ENCODE results near the gene ZNF160.
"Not testable (repeated sequence)": the region's sequence is repeated elsewhere in the genome, so short reads cannot be mapped to it uniquely, and the experiment has no call there.

Gene ZNF160

DNA sequence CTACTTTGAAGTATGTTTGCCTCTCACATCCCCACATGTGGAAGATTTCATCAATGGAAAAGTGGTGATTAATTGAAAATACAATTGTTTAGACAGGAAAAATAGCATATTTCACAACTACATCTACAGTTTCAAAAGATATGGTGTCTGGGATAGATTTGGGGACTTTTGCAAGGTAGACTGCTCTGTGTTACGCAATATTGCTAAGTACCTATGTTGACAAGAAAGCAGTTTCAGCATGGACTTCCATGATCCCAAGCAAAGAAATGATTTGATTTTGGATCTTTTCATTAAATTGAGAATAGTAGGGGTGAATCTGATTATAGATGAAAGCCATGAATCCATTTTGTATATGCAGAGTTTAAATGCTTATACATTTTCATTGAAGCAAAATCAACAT is 10.5 kb downstream of the ZNF160 start:
- no peak for DNase-seq (ENCODE audit: low spot score)

DNA sequence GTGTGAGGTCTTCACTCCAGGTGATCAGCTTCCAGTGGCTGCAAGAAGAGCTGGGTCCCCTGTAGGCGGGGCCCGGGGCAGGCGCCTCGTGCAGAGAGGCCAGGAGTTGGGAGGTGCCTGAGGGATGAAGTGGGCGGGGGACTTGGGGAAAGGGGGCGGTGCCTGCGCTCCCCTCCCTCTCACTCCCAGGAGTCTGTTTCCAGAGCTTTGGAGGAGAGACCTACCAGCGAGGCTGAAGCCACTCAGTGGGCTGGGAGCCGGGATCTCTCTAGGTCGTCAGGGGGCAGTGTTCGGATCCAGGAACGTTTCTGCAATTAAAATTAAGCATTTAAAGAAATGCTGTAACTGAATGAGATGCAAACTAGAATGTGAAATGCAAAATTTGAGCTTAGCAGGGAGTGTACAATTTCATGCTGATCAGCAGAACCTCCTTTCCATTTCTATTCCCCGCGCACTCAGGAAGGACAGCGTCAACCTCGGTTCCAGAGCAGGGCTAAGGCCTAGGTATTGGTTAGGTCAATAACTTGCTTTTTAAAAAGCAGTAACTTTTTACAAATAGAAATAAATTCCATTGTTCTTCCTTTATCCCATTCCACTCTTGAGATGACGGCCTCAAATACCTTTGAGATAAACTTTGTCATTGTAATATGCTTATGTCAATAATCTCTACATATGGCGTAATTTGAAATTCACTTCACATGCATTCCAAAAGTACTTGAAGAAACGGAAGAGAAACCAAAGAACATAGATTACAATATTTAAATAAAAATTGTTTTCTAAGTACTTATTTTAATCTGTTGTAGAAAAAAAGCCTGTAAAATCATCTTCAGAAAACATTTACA is 11.6 kb downstream of the ZNF160 start:
- DNase-seq (ENCODE audit: low spot score), result no peak

DNA sequence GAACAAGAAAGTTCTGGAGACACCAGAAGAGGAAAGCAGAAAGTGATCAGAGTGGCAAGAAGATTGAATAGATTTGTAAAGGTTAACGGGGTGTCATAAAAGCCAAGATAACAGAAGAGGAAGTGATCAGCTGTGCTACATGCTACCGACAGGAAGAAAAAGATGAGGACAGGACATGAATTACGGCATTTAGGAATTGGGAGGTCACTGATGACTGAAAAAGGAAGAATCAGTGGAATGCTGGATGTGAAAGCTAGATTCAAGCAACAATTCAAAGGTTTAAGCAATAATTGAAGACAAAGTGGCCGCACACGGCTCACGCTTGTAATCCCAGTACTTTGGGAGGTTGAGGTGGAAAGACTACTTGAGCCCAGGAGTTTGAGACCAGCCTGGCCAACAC is 15.1 kb downstream of the ZNF160 start:
- DNase-seq (ENCODE audit: low spot score), result no peak

DNA sequence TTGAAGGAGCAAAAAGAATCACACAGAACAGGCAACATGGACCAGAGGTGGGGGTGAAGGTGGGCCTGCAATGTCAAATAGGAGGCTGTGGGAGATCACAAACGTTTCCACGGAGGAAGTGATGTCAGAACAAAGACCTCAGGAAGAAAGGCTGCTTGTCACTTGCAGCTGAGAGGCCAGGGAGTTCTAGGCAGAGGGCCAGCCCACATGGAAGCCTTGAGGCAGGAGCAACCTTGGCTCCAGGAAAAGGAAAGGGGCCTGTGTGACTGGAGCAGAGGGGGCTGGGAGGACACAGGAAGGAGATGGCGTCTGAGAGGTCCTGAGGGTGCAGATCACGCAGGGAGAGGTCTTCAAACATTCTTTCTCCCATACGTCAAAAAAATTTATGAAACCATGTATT is 16.3 kb downstream of the ZNF160 start:
- DNase-seq (ENCODE audit: low spot score), result no peak

DNA sequence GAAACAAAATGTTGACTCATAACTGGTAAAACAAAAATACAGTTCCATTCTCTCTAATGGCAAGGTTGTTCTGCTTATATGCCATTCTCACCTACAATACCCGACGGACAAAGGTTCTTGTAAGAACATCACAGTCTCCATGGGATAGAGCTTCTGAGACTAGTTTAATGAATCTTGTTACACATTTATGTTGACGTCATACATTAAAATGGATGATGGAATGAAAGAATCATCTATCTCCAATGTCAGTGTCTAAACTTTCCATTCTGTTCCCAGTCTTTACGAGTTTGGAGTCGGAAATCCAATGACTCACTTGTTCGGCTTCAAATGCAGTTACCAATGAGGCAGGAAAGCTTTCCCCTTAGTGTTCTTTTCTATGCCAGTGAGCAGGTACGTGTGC is 17.7 kb downstream of the ZNF160 start:
- DNase-seq (ENCODE audit: low spot score), result no peak

DNA sequence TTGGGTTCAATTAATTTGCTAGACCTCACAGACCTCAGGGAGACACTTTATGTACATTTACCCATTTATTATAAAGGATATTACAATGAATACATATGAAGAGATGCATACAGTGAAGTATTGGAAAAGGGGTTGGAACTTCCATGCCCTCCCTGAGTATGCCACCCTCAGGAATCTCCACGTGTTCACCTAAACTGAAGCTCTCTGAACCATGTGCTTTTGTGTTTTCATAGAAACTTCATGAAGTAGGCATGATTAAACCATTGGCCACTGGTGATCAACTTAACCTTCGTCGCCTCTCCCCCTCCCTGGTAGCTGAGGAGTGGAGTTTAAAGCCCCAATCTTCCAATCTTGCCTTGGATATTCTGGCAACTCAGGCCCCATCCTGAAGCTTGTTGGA is 20.3 kb downstream of the ZNF160 start:
- no peak for DNase-seq (ENCODE audit: low spot score)

DNA sequence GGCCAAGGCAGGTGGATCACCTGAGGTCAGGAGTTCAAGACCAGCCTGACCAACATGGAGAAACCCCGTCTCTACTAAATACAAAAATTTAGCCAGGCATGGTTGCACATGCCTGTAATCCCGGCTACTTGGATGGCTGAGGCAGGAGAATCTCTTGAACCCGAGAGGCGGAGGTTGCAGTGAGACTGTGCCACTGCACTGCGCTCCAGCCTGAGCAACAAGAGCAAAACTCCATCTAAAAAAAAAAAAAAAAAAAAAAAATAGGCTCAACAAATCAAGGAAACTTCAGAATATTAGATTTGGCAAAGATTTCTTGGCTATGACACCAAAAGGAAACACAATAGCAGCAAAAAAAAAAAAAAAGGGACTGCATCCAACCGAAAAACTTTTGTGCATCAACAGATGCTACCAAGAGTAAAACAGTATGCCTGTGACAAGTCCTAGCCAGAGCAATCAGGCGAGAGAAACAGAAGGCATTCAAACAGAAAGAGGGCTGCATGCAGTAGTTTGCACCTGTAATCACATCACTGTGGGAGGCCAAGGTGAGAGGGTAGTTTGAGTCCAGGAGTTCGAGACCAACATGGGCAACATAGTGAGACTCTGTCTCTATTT is 23.8 kb downstream of the ZNF160 start:
- DNase-seq (ENCODE audit: low spot score), result no peak

DNA sequence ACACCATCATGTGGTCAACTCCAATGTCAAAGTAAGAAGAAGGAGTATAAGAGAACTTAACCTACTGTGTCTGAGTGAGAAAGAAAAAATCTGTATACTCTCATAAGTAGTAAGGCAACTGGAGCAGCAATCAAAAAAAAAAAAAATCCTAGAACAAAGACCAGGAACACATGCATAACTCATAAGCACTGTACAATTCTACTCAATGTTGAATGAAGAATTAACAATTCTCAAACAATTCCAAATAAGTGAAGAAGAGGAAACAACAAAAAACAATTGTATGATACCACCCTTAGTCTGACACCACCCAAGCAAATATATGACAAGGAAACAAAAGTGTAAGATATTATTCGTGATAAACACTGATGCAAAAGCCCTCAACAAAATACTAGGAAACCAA is 24.6 kb downstream of the ZNF160 start:
- no peak for DNase-seq (ENCODE audit: low spot score)

DNA sequence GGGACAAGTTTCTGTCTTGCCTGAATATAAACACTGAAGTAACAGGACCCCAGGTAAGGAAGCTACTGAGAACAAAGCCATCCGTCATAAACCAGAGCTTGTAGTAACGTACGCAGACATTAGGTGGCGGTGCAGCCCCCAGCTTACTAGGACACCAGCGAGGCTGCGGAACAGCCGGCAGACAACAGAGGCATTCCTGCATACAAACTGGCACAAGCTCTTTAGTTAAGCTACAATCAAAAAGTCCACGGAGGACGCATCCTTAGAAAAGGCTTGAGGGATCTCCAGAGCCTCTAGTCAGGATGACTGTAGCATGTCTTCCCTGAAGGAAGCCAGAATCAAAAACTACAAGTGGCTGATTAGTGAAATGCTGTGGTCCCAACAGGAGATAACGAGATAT is 26.2 kb downstream of the ZNF160 start:
- DNase-seq (ENCODE audit: low spot score), result no peak

DNA sequence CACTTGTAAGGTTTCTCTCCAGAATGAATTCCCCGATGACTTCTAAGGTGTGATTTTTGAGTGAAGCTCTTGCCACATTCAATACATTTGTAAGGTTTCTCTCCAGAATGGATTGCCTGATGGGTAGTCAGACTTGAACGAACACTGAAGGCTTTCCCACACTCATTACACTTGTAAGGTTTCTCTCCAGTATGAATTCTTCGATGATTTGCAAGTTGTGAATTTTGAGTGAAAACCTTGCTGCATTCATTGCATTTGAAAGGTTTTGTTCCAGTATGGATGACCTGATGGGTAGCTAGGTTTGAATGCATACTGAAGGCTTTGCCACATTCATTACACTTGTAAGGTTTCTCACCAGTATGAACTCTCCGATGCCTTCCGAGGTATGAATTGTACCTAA is 34.4 kb downstream of the ZNF160 start:
- DNase-seq (ENCODE audit: low spot score), result no peak

DNA sequence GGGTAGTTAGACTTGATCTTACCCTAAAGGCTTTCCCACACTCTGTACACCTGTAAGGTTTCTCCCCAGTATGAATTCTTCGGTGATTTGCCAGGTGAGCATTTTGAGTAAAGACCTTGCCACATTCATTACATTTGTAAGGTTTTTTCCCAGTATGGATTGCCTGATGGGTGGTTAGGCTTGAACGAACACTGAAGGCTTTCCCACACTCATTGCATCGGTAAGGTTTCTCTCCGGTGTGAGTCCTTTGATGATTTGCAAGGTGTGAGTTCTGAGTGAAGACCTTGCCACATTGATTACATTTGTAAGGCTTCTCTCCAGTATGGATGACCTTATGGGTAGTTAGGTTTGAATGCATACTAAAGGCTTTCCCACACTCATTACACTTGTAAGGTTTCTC is 35.0 kb downstream of the ZNF160 start:
- no peak for DNase-seq (ENCODE audit: low spot score)

DNA sequence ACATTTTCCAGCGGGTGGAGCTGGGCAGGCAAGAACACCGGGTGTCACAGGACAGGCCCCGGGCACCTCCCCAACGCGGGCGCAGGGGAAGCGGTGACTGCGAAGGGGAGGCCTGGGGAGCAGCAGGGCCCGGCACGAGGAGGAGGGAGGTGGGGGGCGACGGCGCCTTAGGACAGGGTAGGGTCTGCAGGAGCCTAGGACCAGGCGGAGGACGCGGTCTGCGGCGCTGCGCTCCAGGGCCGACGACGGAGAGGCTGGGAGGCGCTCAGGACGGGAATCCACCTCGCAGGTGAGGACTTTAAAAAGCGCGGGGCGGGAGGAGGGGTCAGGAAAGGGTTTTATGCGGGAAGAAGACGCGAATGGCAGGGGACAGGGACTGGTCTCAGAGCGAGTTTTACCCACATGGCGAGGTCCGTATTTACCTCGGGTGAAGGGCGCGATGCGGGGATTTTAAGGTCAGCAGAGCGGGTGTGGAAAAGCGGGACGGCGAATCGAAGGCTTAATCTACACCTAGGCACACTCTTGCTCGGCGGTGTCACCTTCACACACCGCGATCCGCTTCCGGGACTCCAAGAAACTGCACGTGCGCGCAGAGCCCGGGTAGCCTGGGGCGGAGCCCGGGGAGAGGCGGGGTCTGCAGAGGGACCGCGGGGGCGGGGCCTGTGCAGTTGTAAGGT is 45.2 kb downstream of the ZNF160 start:
- no peak for DNase-seq (ENCODE audit: low spot score)

DNA sequence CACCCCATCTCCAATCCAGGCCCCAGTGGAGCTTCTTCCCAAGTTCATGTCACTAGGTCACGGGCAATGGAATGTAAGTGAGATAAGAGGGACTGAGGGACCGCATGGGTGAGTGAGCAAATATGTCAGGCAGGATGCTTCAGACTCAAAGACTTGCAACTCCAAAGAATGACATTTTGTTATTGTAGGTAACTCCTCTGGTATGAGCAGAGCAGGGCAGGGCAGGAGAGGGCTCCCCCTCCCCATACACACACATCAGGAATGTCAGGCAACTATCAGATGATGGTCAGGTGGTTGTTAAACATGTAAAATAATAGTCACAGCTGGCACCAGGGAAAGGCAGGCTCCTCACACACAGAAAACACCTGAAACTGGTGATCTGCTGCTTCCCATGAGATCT is 48.1 kb downstream of the ZNF160 start:
- no peak for DNase-seq (ENCODE audit: low spot score)

DNA sequence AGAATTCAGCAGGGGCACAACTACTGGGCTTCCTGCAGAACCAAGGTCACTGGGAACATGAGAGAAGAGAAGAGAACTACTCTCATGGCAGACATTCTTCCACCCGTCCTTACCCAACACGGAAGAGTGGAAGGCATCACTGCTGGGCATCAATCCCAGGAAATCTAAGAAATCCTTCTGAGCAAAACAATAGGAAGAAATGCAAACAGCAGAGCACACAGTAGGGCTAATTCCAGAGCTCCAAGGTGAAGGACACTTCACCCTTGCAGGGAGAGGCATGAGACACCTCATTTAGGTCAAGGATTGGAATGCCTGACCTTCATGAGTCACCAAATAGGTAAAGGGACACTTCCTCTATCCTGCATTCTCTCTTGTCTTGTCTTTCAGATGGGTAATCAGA is 55.8 kb downstream of the ZNF160 start:
- DNase-seq (ENCODE audit: low spot score), result no peak

DNA sequence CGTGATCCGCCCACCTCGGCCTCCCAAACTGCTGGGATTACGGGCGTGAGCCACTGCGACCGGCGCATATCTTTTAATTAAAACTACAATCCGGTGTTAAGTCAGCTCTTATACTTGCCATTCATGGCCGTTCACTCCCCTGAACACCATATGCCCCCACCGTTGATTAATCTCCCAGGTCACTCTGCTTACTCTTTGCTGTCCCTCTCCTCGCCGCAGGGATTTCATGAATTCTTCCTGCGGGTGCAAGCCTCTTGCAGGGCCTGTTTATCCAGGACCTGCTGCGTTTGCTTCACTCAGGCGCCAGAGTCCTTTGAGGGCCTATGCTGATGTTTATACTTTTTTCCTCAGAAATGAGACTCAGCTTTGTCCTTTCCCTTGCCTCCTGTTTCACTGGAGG is 57.7 kb downstream of the ZNF160 start:
- no peak for DNase-seq (ENCODE audit: low spot score)

DNA sequence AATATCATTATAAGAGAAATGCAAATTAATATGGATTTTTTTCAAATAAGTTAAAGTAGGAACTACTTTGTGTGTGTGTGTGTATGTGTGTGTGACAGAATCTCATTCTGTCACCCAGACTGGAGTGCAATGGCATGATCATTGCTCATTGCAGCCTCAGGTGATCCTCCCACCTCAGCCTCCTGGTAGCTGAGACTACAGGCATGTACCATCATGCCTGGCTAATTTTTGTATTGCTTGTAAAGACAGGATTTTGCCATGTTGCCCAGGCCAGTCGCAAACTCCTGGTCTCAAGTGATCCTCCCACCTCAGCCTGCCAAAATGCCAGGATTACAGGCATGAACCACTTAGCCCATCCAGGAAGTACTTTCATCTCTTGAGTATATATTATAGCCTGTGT is 61.9 kb downstream of the ZNF160 start:
- no peak for DNase-seq (ENCODE audit: low spot score)

DNA sequence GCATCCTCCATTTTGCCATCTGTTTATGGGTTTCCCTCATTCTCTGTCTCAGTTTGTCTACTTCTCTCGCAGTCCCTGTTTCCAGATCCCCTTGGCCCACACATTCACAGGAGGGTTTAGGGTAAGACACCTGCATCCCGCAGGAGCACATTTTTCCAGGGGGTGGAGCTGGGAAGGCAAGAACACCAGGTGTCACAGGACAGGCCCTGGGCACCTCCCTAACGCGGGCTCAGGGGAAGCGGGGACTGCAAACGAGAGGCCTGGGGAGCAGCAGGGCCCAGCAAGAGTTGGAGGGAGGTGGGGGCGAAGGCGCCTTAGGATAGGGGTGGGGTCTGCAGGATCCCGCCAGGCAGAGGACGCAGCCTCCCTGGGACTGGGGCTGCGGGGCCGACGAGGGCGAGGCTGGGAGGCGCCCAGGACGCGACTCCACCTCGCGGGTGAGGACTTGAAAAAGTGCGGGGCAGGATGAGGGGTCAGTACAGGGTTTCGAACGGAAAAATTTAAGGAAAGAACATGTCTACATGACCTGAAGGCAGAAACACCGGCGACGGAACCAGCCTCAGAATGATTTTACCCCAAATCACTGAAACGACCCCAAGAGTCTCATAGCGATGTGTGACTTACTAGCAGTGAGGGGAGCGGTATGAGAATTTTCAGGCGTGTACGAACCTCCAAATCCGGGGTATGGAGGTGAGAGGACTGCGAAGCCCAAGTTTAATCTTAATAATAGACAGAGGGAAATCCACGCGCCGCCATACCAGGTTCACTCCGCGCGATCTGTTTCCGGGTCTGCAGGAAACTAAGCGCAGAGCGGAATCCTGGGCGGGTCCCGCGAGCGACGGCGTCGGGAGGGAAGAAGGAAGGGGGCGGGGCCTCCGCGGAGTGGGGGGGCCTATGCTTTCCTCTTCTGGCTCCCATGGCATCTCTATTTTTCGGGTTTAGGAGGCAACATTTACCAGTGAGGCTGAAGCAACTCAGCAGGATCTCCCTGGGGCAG is 65.8 kb downstream of the ZNF160 start:
- no peak for DNase-seq (ENCODE audit: low spot score)

DNA sequence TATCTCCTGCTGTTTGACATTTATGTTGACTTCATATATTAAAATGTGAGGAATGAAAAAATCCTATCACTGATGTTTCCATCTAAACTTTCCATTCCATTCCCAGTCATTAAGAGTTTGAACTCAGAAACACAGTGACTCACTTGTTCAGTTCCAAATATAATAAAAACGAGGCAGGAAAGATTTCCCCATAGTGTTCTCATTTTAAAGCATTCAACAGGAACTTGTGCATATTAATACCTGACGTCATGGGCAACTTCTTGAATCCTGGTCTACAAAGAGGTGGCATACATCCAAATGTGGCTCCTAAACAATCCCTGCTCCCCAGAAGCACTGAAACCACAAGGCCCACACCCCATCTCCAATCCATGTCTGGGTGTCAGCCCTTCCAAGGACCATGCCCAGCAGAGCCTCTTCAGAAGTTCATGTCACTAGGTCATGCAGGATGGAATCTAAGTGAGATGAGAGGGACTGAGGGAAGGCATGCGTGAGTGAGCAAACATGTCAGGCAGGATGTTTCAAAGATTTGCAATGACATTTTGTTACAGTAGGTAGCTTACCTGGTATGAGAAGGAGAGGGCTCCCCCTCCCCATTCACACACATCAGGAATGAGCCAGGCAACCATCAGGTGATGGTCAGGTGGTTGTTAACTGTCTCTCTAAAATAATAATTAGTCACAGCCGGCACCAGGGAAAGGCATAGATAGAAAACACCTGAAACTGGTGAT is 68.1 kb downstream of the ZNF160 start:
- DNase-seq (ENCODE audit: low spot score), result no peak

DNA sequence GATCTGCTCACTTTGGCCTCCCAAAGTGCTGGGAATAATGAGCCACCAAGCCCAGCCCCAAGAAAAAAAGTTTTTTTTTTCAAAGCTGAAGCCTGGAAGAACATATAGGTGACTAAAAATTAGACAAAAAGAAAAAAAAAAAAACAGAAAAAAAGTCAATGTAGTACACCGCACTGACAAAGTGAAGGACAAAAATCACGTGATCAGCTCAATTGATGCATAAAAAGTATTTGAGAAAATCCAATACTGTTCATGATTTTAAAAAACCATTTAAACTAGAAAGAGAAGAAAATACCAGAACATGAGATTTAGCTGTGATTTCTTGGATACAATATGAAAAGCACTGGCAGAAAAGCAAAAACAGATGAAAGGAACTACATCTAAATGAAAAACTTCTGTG is 69.2 kb downstream of the ZNF160 start:
- DNase-seq (ENCODE audit: low spot score), result no peak

DNA sequence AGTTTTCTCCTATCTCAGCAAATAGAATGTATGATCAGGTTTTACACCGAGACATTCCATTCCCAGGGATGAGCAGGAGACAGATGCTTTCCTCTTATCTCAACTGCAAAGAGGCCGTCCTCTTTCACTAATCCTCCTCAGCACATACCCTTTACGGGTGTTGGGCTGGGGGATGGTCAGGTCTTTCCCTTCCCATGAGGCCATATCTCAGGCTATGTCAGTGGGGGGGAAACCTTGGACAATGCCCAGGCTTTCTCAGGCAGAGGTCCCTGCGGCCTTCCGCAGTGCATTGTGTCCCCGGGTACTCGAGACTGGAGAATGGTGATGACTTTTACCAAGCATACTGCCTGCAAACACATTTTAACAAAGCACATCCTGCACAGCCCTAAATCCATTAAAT is 74.9 kb downstream of the ZNF160 start:
- DNase-seq (ENCODE audit: low spot score), result not testable (repeated sequence)

DNA sequence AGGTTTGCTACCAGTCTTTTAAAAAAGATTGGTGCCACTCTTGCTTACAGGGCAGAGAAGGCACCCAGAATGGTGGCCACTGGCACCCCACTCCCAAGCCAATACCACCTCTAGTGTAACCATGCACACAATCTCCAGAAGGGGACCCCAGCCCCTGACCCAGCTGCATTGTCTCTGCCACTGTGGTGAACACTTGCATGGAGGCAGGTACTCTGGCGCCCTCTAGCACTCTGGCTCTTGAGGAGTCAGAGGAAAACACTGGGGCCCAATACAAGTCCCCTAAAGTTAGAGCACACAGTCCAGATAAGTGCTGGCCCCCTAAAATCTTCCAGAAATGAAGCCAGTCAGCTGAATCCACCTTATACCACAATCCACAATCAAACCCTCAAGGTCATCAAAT is 83.5 kb downstream of the ZNF160 start:
- no peak for DNase-seq (ENCODE audit: low spot score)
